ENCODE results near the gene CCDC121. TPM values are rescaled to one million over a fixed set of nuclear protein-coding genes. Genes with fewer than 3 reads are reported as not detected.

CCDC121 gene, protein sequence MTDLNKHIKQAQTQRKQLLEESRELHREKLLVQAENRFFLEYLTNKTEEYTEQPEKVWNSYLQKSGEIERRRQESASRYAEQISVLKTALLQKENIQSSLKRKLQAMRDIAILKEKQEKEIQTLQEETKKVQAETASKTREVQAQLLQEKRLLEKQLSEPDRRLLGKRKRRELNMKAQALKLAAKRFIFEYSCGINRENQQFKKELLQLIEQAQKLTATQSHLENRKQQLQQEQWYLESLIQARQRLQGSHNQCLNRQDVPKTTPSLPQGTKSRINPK
- 0.86 to 1.1 TPM (median 1.1 TPM) in 3 replicates for polyA plus RNA-seq
- 0.70 TPM for polyA plus RNA-seq (2011; ENCODE audit: low read depth)
- polyA plus RNA-seq (2011; cell fraction: cytosol; rRNA removed), result 0.40 and 0.89 TPM in 2 replicates
- polyA plus RNA-seq (2011; cell fraction: nucleus; rRNA removed), result 2.1 TPM in 2 replicates
- polyA plus RNA-seq (2012; ENCODE audit: low replicate concordance), result 0.83 and 1.00 TPM in 2 replicates
- polyA minus RNA-seq, result 0.66 to 1.0 TPM (median 0.69 TPM) in 3 replicates
- polyA minus RNA-seq (2011; cell fraction: cytosol; rRNA and poly(A)+ RNA removed), result not detected
- 4.0 and 5.7 TPM in 2 replicates for polyA minus RNA-seq (2011; cell fraction: nucleus; rRNA and poly(A)+ RNA removed)

DNA sequence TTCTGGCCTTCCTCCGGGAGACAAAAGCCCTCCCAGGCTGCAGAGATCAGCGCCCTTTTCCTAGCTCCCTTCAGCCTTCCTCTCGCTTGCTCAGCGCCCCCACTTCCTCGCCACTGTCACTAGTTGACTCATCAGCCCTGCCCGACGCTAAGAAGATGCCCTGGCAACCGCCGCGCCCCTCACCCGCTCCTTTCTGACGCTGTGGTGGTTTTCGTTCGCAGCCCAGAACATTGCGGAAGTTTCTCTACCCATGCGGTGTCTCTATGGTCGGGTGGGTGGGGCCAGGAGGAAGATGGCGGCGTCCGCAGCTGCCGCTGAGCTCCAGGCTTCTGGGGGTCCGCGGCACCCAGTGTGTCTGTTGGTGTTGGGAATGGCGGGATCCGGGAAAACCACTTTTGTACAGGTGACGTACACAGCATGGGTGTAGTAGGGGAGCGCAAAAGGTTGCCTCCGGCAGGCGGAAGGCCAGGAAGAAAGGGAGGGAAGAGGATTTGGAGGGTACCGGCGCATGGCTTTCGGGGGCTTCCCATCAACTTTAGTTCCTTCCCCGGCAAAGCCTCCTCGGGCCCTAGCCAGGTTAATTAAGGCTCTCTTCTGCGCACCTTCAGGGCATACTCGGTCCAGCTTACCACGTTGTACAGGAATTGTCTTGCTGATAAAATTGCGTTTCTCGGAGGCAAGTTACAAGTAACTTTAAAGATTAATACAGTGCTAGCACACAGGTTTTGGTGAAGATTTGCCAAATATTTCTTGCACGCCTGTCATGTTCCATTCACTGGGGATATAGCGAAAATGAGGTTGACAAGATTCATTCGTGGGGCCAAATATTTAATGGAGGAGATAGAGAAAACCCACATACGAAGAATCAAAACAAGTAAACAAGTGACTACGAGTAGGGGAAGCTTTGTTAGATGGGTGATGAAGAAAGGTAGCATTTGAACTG is at the start of gene CCDC121, which contains the start of gene GPN1:
CCDC121 (minus strand) TSS at position 246 of the 943 bp plus-strand sequence. CDS start 1,213 bp downstream, outside the sequence.
GPN1 (plus strand) TSS at position 284 of the 943 bp plus-strand sequence; CDS start at position 293, 9 bp downstream.
- H3K4me1 ChIP-seq (ENCODE audit: control insufficient read depth, extremely low read depth, insufficient read depth, low read length), result peaks cover 30% of the 10 kb centered on the region
- H3K9me3 ChIP-seq (ENCODE audit: control insufficient read depth, low read depth, low read length), result no peaks in the 10 kb centered on the region
- FAIRE-seq, result no peak
- H3K36me3 ChIP-seq (ENCODE audit: control insufficient read depth in 2 of 2, extremely low read depth in 1 of 2, insufficient read depth in 2 of 2, low read length in 2 of 2), result peaks cover 14 to 21% of the 10 kb centered on the region in 2 experiments
- DNase-seq (ENCODE audit: low read depth, low spot score), result peak; percentile 63
- no peaks in the 10 kb centered on the region for H3K27me3 ChIP-seq (ENCODE audit: control insufficient read depth, extremely low read depth, insufficient read depth, low read length)
- H3K4me3 ChIP-seq (ENCODE audit: control insufficient read depth in 2 of 3, extremely low read depth in 1 of 3, insufficient read depth in 2 of 3, low read depth in 1 of 3, low read length in 3 of 3), result peak within 1 kb of the TSS; percentile 87 to 99 (median 97)
- peaks cover 22% of the 10 kb centered on the region for H3K79me2 ChIP-seq (ENCODE audit: control insufficient read depth, insufficient read depth, low read length)
- dilution Hi-C loops (cut with MboI; ENCODE audit: extremely low pct_ligation_motif_present, low sequenced_read_pairs), result no loop called here
- peak within 1 kb of the TSS; percentile 76 for H3K4me2 ChIP-seq (ENCODE audit: control insufficient read depth, extremely low read depth, insufficient read depth, low read depth, low read length)
- H3K27ac ChIP-seq (ENCODE audit: control insufficient read depth, insufficient read depth, low read length), result peak within 1 kb of the TSS; percentile 99
- peak within 1 kb of the TSS; percentile 100 for H3K9ac ChIP-seq (ENCODE audit: control insufficient read depth, extremely low read depth, insufficient read depth, low read length)
- TF ChIP-seq EZH2 (IDR thresholded peaks at IDR 0.05; ENCODE audit: low read length), result no peak
- TF ChIP-seq, protein P1, sequence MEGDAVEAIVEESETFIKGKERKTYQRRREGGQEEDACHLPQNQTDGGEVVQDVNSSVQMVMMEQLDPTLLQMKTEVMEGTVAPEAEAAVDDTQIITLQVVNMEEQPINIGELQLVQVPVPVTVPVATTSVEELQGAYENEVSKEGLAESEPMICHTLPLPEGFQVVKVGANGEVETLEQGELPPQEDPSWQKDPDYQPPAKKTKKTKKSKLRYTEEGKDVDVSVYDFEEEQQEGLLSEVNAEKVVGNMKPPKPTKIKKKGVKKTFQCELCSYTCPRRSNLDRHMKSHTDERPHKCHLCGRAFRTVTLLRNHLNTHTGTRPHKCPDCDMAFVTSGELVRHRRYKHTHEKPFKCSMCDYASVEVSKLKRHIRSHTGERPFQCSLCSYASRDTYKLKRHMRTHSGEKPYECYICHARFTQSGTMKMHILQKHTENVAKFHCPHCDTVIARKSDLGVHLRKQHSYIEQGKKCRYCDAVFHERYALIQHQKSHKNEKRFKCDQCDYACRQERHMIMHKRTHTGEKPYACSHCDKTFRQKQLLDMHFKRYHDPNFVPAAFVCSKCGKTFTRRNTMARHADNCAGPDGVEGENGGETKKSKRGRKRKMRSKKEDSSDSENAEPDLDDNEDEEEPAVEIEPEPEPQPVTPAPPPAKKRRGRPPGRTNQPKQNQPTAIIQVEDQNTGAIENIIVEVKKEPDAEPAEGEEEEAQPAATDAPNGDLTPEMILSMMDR (optimal IDR thresholded peaks at IDR 0.05 in 1 of 3, IDR thresholded peaks at IDR 0.05 in 1 of 3, conservative IDR thresholded peaks at IDR 0.05 in 1 of 3; ENCODE audit: extremely low read depth in 1 of 3, insufficient read depth in 2 of 3, low read length in 3 of 3), result no peak
- peak within 1 kb of the TSS; percentile 95 for H2AFZ ChIP-seq (ENCODE audit: control insufficient read depth, low read length)
- H3K9me1 ChIP-seq (ENCODE audit: control insufficient read depth, extremely low read depth, insufficient read depth, low read length), result no peaks in the 10 kb centered on the region
- H4K20me1 ChIP-seq (ENCODE audit: control insufficient read depth, extremely low read depth, insufficient read depth, low read length), result no peaks in the 10 kb centered on the region

DNA sequence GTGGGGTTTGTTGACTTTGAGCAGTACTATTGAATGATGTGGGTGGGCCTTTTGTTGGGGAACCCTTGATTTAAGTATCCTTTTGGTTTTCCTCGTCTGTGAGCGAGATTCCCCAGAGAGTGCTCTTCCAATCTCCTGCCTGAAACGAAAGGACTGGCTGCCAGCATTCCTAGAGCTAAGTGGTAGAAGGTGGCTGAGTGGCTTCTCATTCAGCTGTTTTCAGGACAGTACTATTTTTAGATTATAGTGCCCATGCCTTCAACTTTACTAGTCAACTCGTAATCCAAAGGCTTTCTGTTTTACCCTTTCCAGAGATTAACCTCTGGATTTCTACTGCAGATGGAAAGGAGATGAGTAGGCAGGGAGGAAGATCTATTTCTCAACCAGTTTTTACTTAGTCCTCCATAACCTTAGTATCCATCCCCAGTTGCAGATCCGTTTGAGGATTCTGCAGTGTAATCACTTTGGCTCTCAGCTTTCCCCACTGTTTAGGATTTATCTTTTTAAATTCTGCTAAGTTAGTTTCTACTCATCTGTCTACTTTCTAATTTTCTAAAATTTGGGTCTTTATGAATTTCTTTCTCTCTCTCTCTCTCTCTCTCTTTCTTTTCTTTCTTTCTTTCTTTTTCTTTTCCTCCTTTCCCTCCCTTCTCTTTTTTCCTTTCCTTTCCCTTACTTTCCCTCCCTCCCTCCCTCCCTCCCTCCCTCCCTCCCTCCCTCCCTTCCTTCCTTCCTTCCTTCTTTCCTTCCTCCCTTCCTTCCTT is 44.1 kb upstream of the CCDC121 start:
- H3K9me1 ChIP-seq (ENCODE audit: control insufficient read depth, extremely low read depth, insufficient read depth, low read length), result no peaks in the 10 kb centered on the region
- no peak overlapping the region for H3K9ac ChIP-seq (ENCODE audit: control insufficient read depth, extremely low read depth, insufficient read depth, low read length)
- H3K9me3 ChIP-seq (ENCODE audit: control insufficient read depth, low read depth, low read length), result no peaks in the 10 kb centered on the region
- H3K79me2 ChIP-seq (ENCODE audit: control insufficient read depth, insufficient read depth, low read length), result no peaks in the 10 kb centered on the region
- H3K4me3 ChIP-seq (ENCODE audit: control insufficient read depth in 2 of 3, extremely low read depth in 1 of 3, insufficient read depth in 2 of 3, low read depth in 1 of 3, low read length in 3 of 3), result no peak overlapping the region
- H4K20me1 ChIP-seq (ENCODE audit: control insufficient read depth, extremely low read depth, insufficient read depth, low read length), result no peaks in the 10 kb centered on the region
- H3K4me1 ChIP-seq (ENCODE audit: control insufficient read depth, extremely low read depth, insufficient read depth, low read length), result no peaks in the 10 kb centered on the region
- DNase-seq (ENCODE audit: low read depth, low spot score) (no peak), FAIRE-seq (no peak)
- H3K27me3 ChIP-seq (ENCODE audit: control insufficient read depth, extremely low read depth, insufficient read depth, low read length), result no peaks in the 10 kb centered on the region
- no peak overlapping the region for H3K4me2 ChIP-seq (ENCODE audit: control insufficient read depth, extremely low read depth, insufficient read depth, low read depth, low read length)
- no peak overlapping the region for H3K27ac ChIP-seq (ENCODE audit: control insufficient read depth, insufficient read depth, low read length)
- dilution Hi-C loops (cut with MboI; ENCODE audit: extremely low pct_ligation_motif_present, low sequenced_read_pairs), result no loop called here
- TF ChIP-seq, protein P1 (optimal IDR thresholded peaks at IDR 0.05 in 1 of 3, IDR thresholded peaks at IDR 0.05 in 1 of 3, conservative IDR thresholded peaks at IDR 0.05 in 1 of 3; ENCODE audit: extremely low read depth in 1 of 3, insufficient read depth in 2 of 3, low read length in 3 of 3), result no peak
- no peak for TF ChIP-seq EZH2 (IDR thresholded peaks at IDR 0.05; ENCODE audit: low read length)
- H2AFZ ChIP-seq (ENCODE audit: control insufficient read depth, low read length), result no peak overlapping the region
- peaks cover 8 to 22% of the 10 kb centered on the region in 2 experiments for H3K36me3 ChIP-seq (ENCODE audit: control insufficient read depth in 2 of 2, extremely low read depth in 1 of 2, insufficient read depth in 2 of 2, low read length in 2 of 2)

All from keratinocyte (primary cell).